ENCODE measurements around the gene ADAM22. TPM values are rescaled to one million over a fixed set of nuclear protein-coding genes. Genes with fewer than 3 reads are reported as not detected.
"Not testable (repeated sequence)": the region's sequence is repeated elsewhere in the genome, so short reads cannot be mapped to it uniquely, and the experiment has no call there.

The ADAM22 gene
- total and polyA plus RNA-seq, 2 experiments from 2014 or later: 0.09 to 0.54 TPM

DNA sequence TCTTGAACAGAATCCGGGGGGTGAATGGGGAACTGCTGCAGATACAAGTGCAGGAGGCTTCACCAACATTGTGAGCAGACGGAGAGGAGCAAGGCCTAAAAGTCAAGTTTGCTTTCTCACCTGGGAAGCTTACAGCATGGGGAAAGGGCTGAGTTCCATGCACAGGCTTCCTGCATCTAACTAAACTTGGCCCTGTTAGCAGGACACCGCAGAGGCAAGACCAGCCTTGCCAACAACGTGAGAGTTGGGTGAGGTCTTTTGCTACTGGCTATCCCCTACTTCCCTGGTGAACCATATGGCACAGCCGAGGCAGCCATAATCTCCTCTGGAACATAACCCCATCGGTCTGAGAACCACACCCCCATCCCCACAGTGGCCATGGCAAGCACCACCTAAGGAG lies 14.2 kb upstream of the ADAM22 start:
- WGBS, 2 experiments (ENCODE audit: low coverage in 1 of 2, low lambda C conversion rate in 2 of 2, missing lambda C conversion rate in 2 of 2): 71% methylated on average over 6 of the region's 6 CpGs
- Histone ChIP-seq H3K27ac (no peak overlapping the region), H3K4me1 (ENCODE audit: insufficient read depth) (no peaks in the 10 kb centered on the region), H3K9me2 (ENCODE audit: insufficient read depth) (no peaks in the 10 kb centered on the region), H4K20me1 (ENCODE audit: insufficient read depth) (no peaks in the 10 kb centered on the region), H3K27me3 (replicated peaks; ENCODE audit: insufficient read depth) (no peaks in the 10 kb centered on the region), H3K4me2 (ENCODE audit: unreplicated experiment) (no peak overlapping the region), H3K9ac (no peak overlapping the region), H3F3A (ENCODE audit: insufficient read depth) (no peaks in the 10 kb centered on the region), H3K4me3 (no peak overlapping the region), H3K36me3 (ENCODE audit: low read depth) (no peaks in the 10 kb centered on the region), H2AFZ (no peak overlapping the region), H3K9me3 (ENCODE audit: low read depth) (no peaks in the 10 kb centered on the region), H3K79me2 (ENCODE audit: insufficient read depth) (no peaks in the 10 kb centered on the region)
- TF ChIP-seq EZH2 (IDR thresholded peaks at IDR 0.05; ENCODE audit: insufficient read depth, poor library complexity, severe bottlenecking): no peak
- TF ChIP-seq EZH2phosphoT487 (IDR thresholded peaks at IDR 0.05; ENCODE audit: insufficient read depth, low read depth): no peak
- in situ Hi-C loops (cut with MboI): no loop called here
- DNase-seq: no peak

DNA sequence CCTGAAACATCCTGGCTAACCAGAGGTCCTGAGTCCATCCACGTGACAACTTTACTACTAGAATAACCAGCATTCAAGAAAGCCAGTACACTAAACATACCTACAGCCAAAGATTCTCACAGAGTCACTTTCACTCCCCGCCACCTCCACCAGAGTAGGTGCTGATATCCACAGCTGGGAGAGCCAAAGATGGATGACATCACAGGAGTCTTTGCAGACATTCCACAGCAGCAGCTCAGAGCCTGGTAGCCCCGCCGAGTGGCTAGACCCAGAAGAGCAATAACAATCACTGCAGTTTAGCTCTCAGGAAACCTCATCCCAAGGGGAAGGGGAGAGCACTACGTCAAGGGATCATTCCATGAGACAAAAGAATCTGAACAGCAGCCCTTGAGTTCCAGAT lies 13.5 kb upstream of the ADAM22 start:
- no peak overlapping the region for H3K4me2 ChIP-seq (ENCODE audit: unreplicated experiment)
- no peaks in the 10 kb centered on the region for H3K79me2 ChIP-seq (ENCODE audit: insufficient read depth)
- no peak overlapping the region for H3K4me3 ChIP-seq
- H3K9me2 ChIP-seq (ENCODE audit: insufficient read depth): no peaks in the 10 kb centered on the region
- no peaks in the 10 kb centered on the region for H3F3A ChIP-seq (ENCODE audit: insufficient read depth)
- H3K4me1 ChIP-seq (ENCODE audit: insufficient read depth): no peaks in the 10 kb centered on the region
- no peaks in the 10 kb centered on the region for H3K27me3 ChIP-seq (replicated peaks; ENCODE audit: insufficient read depth)
- TF ChIP-seq EZH2 (IDR thresholded peaks at IDR 0.05; ENCODE audit: insufficient read depth, poor library complexity, severe bottlenecking) (no peak), EZH2phosphoT487 (IDR thresholded peaks at IDR 0.05; ENCODE audit: insufficient read depth, low read depth) (no peak)
- no peaks in the 10 kb centered on the region for H4K20me1 ChIP-seq (ENCODE audit: insufficient read depth)
- in situ Hi-C loops (cut with MboI): no loop called here
- no peaks in the 10 kb centered on the region for H3K9me3 ChIP-seq (ENCODE audit: low read depth)
- no peak for DNase-seq
- H3K27ac ChIP-seq: no peak overlapping the region
- no peaks in the 10 kb centered on the region for H3K36me3 ChIP-seq (ENCODE audit: low read depth)
- no peak overlapping the region for H3K9ac ChIP-seq
- no peak overlapping the region for H2AFZ ChIP-seq
- 74 to 88% methylated on average over 5 of the region's 5 CpGs for whole genome bisulfite sequencing, 2 experiments (ENCODE audit: low coverage in 1 of 2, low lambda C conversion rate in 2 of 2, missing lambda C conversion rate in 2 of 2)

DNA sequence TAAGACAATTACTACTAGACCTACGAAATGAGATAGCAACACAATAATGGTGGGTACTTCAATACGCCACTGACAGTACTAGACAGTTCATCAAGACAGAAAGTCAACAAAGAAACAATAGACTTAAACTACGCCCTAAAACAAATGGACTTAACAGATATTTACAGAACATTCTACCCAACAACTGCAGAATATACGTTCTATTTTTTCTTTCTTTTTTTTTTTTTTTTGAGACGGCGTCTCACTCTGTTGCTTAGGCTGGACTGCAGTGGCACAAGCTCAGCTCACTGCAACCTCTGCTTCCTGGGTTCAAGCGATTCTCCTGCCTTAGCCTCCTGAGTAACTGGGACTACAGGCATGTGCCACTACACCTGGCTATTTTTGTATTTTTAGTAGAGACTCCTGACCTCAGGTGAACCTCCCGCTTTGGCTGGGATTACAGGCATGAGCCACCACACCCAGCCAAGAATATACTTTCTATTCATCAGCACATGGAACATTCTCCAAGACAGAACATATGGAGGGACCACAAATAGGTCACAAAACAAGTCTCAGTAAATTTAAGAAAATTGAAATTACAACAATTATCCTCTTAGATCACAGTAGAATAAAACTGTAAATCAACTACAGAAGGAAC lies 11.2 kb upstream of the ADAM22 start:
- H4K20me1 ChIP-seq (ENCODE audit: insufficient read depth); H2AFZ ChIP-seq; H3K9me2 ChIP-seq (ENCODE audit: insufficient read depth); H3K79me2 ChIP-seq (ENCODE audit: insufficient read depth); H3K4me1 ChIP-seq (ENCODE audit: insufficient read depth); H3K27ac ChIP-seq; H3K27me3 ChIP-seq (replicated peaks; ENCODE audit: insufficient read depth); H3K4me3 ChIP-seq; in situ Hi-C loops (cut with MboI); H3K36me3 ChIP-seq (ENCODE audit: low read depth); H3K4me2 ChIP-seq (ENCODE audit: unreplicated experiment); H3K9me3 ChIP-seq (ENCODE audit: low read depth); H3F3A ChIP-seq (ENCODE audit: insufficient read depth); DNase-seq; H3K9ac ChIP-seq: not testable (repeated sequence)
- 74 to 76% methylated on average over 7 to 8 of the region's 8 CpGs for WGBS, 2 experiments (ENCODE audit: low coverage in 1 of 2, low lambda C conversion rate in 2 of 2, missing lambda C conversion rate in 2 of 2)

DNA sequence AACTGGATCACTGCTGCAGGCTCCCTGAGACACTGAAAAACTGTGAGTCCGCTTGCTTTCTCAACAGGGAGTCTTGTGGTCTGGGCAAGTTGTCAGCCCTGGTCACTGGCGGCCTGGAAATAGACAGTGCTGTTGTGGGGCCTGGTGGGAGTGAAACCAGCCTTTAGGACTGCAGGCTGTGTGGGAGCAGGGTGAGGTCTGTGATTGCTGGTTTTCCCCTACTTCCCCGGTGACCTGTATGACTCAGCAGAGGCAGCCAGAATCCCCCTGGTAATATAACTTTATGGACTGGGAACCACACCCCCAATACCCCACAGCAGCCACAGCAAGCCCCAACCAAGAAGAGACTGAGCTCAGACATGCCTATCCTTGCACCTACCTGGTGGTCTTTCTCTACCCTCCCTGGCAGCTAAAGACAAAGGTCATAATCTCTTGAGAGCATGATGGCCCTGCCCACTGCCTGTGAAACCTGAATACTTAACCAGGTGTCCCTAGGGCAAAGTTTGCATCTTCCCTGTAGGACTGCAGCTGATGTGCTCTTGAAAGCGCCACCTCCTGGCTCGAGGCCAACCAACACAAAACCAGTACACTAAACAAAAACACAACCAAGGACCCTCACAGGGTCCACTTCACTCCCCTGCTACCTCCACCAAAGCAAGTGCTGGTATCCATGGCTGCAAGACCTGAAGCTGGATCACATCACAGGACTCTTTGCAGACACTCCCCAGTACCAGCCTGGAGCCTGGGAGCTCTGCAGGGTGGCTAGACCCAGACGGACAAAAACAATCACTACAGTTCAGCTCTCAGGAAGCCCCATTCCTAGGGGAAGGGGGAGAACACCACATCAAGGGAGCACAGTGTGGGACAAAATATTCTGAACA lies 7.2 kb upstream of the ADAM22 start:
- H3K9me3 ChIP-seq (ENCODE audit: low read depth): no peaks in the 10 kb centered on the region
- H3K79me2 ChIP-seq (ENCODE audit: insufficient read depth): no peaks in the 10 kb centered on the region
- H4K20me1 ChIP-seq (ENCODE audit: insufficient read depth): no peaks in the 10 kb centered on the region
- no peak overlapping the region for H3K27ac ChIP-seq
- no peak for DNase-seq
- in situ Hi-C loops (cut with MboI): no loop called here
- H3K4me2 ChIP-seq (ENCODE audit: unreplicated experiment): no peak overlapping the region
- H3K27me3 ChIP-seq (replicated peaks; ENCODE audit: insufficient read depth): no peaks in the 10 kb centered on the region
- WGBS, 2 experiments (ENCODE audit: low coverage in 1 of 2, low lambda C conversion rate in 2 of 2, missing lambda C conversion rate in 2 of 2): 48 to 49% methylated on average over 6 of the region's 6 CpGs
- no peak overlapping the region for H2AFZ ChIP-seq
- no peaks in the 10 kb centered on the region for H3K4me1 ChIP-seq (ENCODE audit: insufficient read depth)
- H3K9me2 ChIP-seq (ENCODE audit: insufficient read depth): no peaks in the 10 kb centered on the region
- TF ChIP-seq EZH2phosphoT487 (IDR thresholded peaks at IDR 0.05; ENCODE audit: insufficient read depth, low read depth): no peak
- no peak for TF ChIP-seq EZH2 (IDR thresholded peaks at IDR 0.05; ENCODE audit: insufficient read depth, poor library complexity, severe bottlenecking)
- no peak overlapping the region for H3K4me3 ChIP-seq
- no peak overlapping the region for H3K9ac ChIP-seq
- H3F3A ChIP-seq (ENCODE audit: insufficient read depth): no peaks in the 10 kb centered on the region
- no peaks in the 10 kb centered on the region for H3K36me3 ChIP-seq (ENCODE audit: low read depth)

All from GM23248 (cell line).